GM12801 (cell line): ENCODE data around the gene MOGAT3.

ENCODE experiments used
- CTCF ChIP-seq: IDR thresholded peaks from one replicate; pipeline ENCODE4 v1.5.1; 2011; ENCODE audit warnings: control low read depth; ENCODE audit not compliant: insufficient read length; ENCODE audit errors: extremely low read depth

Gene MOGAT3

DNA sequence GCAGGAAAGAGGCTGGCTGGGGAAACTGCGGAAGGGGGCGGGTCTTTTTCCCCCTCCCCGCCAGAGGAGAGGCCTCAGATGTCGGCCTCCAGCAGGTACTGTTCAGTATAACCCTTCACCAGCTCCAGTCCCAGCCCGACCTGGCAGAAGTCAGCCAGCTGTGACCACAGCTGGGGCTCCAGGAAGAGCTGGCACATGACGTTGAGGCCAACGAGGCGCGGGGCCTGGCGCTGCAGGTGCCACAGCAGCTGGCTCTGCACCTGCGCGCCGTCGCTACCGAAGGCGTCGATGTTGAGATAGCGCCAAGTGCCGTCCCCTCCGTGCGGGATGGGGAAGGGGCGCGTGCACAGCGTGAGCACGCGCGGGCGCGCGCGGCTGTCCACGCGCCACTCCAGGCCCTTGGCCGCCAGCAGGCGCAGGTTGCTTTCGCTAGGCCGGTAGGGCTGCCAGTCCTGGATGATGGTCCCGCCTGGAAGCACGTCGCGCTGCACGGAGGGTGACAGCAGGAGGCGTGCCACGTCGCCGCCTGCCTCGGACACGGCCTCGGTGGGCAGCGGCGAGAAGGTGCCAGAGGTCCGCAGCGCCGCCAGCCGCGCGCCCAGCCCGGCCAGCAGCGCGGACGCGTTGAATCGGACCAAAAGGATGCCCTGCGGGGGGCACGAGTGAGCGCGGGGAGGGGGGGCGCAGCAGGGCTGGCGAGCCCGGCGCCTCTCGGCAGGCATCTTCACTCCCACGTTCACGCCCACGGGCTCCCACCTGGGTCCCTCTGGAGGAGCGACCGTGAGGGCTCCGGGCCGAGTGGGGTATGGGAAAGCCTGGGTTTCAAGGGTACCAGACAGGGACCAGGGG is 28.6 kb downstream of the MOGAT3 start:
- no peak for TF ChIP-seq CTCF

DNA sequence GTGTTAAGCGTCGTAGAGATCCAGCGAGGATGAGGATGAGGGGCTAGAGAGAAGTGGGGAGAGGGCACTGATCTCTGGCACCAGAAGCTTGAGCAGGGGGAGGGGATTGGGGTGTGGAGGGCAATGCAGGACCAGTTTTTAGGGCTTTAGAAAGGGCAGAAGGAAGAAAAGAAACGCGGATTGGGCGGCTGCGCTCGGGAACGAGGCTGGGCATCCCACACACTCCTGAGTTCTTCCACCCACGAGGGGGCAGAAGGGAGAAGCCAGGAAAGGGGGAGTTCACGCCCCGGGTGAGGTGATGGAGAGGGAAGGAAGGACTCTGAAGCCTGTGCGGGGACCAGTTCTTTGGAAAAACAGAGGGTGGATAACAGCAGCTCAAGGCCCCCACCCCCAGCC is 29.4 kb downstream of the MOGAT3 start:
- TF ChIP-seq CTCF: no peak

DNA sequence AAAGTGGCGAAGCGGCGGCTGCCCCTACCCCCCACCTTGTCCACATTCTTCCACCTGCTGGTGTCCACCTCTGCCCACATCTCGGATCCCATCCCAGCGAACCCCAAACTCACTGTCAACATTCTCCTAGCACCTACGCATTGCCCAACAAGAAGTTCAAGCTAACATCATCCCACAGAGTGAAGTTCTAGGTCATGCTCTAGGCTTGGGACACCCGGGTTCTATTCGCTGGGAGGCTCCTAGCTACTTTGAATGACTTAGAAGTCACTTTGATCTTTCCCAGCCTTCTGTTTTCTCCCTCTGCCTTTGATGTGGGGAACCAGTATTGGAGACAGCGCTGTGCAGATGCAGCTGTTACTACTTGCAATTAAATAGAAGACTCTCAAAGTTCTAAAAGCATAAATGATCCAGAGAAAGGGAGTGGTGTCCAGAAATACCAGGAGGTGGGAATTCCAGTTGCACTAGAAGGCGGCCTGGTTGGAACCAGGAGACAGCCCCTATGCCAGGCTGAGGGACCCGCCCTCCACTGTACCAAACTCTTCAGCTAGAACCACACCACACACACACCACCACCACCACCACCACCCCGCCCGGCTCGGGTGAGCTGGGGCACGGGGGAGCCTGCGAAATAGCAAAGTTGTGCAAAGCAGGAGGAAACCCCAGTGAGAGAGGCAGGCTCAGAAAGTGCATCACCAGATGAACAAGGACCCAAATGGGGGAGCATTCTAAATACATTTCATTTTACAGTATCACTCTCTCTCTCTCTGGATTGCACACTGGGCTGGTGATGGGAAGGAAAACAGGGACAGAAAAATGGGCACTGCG is 30.0 kb downstream of the MOGAT3 start:
- TF ChIP-seq CTCF: no peak

GRCh38 chr7:101169838-101170551 is 30.8 kb downstream of the MOGAT3 start:
- no peak for TF ChIP-seq CTCF

GRCh38 chr7:101169110-101169837 is 31.6 kb downstream of the MOGAT3 start:
- no peak for TF ChIP-seq CTCF

DNA sequence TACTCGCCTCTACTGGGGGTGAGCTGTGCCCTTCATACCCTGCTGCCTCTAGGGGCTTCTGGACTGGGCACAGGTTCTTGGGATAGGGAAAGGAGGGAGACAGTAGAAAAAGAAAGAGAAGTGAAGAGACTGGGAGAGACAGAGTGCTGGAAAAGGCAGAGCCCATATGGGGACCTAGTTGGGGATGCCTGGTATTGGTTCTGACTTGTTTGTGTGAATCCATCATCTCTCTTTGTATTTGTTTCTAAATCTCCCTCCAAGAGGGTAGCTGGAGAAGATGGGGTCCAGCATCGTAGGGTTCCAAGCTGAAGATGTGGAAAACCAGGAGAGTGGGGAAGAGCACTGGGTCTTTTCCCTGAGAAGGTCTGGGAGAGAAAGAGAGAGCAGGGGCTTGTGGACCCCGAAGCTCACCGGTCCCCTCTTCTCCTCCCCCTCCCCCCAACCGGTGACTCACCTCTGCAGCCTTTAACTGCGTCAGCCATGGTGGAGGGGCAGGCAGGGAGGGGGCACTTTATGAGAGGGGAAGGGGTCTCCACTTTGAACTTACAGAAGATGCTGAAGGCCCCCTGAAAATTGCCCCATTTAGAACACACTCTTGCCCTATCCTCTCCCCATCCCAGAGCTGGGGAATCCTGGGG is 32.3 kb downstream of the MOGAT3 start:
- no peak for TF ChIP-seq CTCF
